Brain microvascular endothelial cell (primary cell): ENCODE results near the gene SRPX.

ENCODE experiments used
- DNase-seq: peaks from one replicate; pipeline ENCODE4 v3.0.0-alpha.2; 2020
- H3K27ac ChIP-seq: fragments of 250-450 bp; sonication (Bioruptor Pico); 2 replicates; pipeline ENCODE4 v1.5.1; 2020; ENCODE audit warnings: mild to moderate bottlenecking, moderate library complexity
- H3K27me3 ChIP-seq: fragments of 250-450 bp; sonication (Bioruptor Pico); replicated peaks from 2 replicates; pipeline ENCODE4 v1.5.1; 2020; ENCODE audit warnings: mild to moderate bottlenecking
- H3K36me3 ChIP-seq: fragments of 250-450 bp; sonication (Bioruptor Pico); replicated peaks from 2 replicates; pipeline ENCODE4 v1.5.1; 2020; ENCODE audit warnings: mild to moderate bottlenecking
- H3K4me3 ChIP-seq: 2 replicates; pipeline ENCODE4 v1.5.1; 2011; ENCODE audit warnings: low read depth, mild to moderate bottlenecking, control low read depth, low read length, moderate library complexity
- in situ Hi-C: cut with HindIII; loops from 2 replicates; pipeline ENCODE4 v1.10.0; 2017; ENCODE audit warnings: low sequenced_read_pairs, low pct_ligation_motif_present
- TF ChIP-seq, protein P1 (sequence below): IDR thresholded peaks from 2 replicates; pipeline ENCODE4 v1.5.1; 2011; ENCODE audit warnings: low read depth, mild to moderate bottlenecking, moderate library complexity, low read length, control low read depth, inconsistent platforms; ENCODE audit errors: missing control alignments

Gene SRPX

DNA sequence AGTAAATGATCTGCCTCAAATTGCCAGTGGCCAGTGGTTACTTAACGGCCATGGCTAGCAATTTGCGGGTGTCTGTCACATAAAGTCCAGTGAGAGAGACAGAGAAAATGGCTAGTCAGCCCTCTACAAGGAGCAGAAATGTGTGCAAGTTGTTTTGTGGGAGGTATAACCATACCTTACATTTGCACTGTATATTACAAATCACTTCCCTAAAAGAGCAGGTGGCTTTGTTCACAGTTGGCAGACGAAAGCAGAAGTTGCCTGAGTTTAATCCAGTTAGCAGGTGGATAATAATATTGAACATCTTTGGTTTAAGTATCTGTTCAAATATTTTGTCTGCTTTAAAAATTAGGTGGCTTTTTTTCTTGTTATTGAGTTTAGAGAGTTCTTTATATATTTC is 15.6 kb downstream of the SRPX start:
- TF ChIP-seq, protein P1, sequence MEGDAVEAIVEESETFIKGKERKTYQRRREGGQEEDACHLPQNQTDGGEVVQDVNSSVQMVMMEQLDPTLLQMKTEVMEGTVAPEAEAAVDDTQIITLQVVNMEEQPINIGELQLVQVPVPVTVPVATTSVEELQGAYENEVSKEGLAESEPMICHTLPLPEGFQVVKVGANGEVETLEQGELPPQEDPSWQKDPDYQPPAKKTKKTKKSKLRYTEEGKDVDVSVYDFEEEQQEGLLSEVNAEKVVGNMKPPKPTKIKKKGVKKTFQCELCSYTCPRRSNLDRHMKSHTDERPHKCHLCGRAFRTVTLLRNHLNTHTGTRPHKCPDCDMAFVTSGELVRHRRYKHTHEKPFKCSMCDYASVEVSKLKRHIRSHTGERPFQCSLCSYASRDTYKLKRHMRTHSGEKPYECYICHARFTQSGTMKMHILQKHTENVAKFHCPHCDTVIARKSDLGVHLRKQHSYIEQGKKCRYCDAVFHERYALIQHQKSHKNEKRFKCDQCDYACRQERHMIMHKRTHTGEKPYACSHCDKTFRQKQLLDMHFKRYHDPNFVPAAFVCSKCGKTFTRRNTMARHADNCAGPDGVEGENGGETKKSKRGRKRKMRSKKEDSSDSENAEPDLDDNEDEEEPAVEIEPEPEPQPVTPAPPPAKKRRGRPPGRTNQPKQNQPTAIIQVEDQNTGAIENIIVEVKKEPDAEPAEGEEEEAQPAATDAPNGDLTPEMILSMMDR = no peak
- Histone ChIP-seq H3K27me3 (no peaks in the 10 kb centered on the region), H3K4me3 (no peak overlapping the region), H3K27ac (no peak overlapping the region), H3K36me3 (no peaks in the 10 kb centered on the region)
- in situ Hi-C loops = no loop called here
- DNase-seq = no peak

DNA sequence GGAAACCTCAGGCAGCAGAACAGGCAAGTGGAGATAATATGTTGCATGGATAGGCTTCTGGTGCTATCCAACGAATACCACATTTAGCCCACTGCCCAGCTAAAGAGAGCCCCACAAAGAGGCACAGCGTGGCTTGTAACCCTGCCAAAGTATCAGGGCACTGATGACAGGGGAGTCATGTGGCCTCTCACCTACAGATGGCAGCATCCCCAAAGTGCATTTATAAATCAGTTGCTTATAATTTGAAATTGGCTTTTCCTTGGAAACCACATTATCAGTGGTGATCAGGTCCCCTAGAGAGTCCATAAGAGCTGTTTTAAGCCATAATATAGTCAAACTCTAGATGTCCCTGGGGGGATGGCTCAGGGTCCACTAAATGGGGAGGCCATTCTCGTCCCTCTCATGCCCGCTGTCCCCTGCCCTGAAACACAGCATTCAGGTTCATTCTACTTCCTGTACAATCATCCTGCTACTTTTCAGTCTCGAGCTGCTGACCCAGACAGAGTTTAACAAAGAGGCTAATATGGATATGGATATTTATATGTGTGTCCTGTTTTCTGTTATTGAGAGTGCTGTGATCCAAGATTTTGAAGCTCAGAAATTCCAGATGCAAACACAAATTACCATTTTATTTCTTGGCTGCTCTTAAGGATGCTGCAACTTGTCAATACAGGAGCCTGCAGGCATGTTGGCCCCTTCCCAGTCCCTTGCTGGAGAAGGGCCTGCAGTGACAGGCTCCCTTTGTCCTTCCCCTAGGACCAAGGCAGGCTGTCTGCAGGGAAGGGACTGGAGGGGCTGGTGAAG is 28.5 kb downstream of the SRPX start:
- no peaks in the 10 kb centered on the region for H3K27me3 ChIP-seq
- TF ChIP-seq, protein P1 = peak; percentile 69
- H3K36me3 ChIP-seq = no peaks in the 10 kb centered on the region
- H3K4me3 ChIP-seq = no peak overlapping the region
- no peak for DNase-seq
- in situ Hi-C loops = no loop called here
- no peak overlapping the region for H3K27ac ChIP-seq

- in situ Hi-C loops = no loop called here
- TF ChIP-seq, protein P1 = no peak
- Histone ChIP-seq H3K27me3 (no peaks in the 10 kb centered on the region), H3K4me3 (no peak overlapping the region), H3K36me3 (no peaks in the 10 kb centered on the region), H3K27ac (no peak overlapping the region)
- no peak for DNase-seq
Measured at GRCh38 chrX:38189431-38190250, 31.0 kb downstream of the SRPX start.

DNA sequence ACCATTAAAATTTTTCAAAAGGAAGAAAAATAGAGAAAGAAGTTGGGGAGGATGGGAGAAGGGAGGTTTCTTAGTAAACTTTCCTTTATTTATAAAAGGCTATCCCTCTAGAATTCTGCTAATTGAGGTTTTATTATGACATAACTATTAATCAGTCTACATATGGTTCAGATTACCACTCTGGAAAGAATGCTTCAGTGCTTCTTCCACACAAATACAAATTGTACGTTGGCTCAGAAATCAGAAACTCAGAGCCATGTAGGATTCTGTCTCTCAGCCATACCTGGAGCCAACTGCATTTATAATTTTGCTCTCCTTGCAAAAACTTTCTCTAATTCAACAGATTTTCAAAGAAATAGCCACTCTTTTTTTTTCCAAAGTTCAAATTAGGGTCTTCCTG is 37.1 kb downstream of the SRPX start:
- no peak for DNase-seq
- in situ Hi-C loops = no loop called here
- TF ChIP-seq, protein P1 = no peak

DNA sequence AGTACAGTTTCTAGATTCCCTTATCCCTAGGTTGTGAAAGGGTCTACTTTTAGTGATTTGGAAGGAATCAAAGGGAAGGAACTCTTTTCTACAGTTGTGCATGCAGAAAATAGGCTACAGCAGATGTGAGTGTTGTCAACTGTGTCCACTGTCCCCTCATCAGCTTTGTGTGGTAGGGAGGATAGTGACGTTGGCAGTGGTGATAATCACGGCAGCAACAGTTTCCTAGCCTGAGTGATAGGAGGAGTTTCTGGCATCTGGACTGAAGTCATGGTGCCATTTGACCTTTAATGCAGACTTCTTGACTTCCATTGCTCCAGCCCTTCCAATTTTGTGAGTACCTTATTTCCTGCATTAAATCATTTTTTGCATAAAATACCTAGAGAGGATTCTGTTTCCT is 39.3 kb downstream of the SRPX start:
- TF ChIP-seq, protein P1 = no peak
- no peak for DNase-seq
- Histone ChIP-seq H3K4me3 (no peak overlapping the region), H3K27ac (no peak overlapping the region), H3K36me3 (no peaks in the 10 kb centered on the region), H3K27me3 (no peaks in the 10 kb centered on the region)
- in situ Hi-C loops = no loop called here

More for the DNA sequence above, 37.1 kb downstream of the SRPX start:
- Histone ChIP-seq H3K27me3 (no peaks in the 10 kb centered on the region), H3K4me3 (no peak overlapping the region), H3K27ac (no peak overlapping the region), H3K36me3 (no peaks in the 10 kb centered on the region)
